GM12878 (cell line): ENCODE results near the gene ADK. TPM values are rescaled to one million over a fixed set of nuclear protein-coding genes. Genes with fewer than 3 reads are reported as not detected.

Experiments used
- ATAC-seq: fragments of 200-7000 bp; cut with Tn5 transposase; 3 replicates; pipeline ENCODE4 v1.9.1; 2020; ENCODE audit warnings: mild to moderate bottlenecking, moderate library complexity
- BruUV-seq: library from RNA; stranded (reverse); fragments of 400-500 nt; replicated peaks from 2 replicates; lab custom pipeline; 2021; lab: Mats Ljungman, UMichigan
- CTCF ChIA-PET: fragments of 300-600 bp; sonication (Branson Sonifier 250); formaldehyde crosslinking; extraction: SDS; loops from one replicate; lab custom pipeline; 2021; ENCODE audit warnings: inconsistent platforms; lab: Yijun Ruan, JAX
- POLR2A ChIA-PET: fragments of 350-600 bp; formaldehyde crosslinking; extraction: SDS; loops from one replicate; lab custom pipeline; 2021; ENCODE audit warnings: inconsistent platforms; lab: Charles Lee
- RAD21 ChIA-PET: fragments of 300-600 bp; sonication (Branson Sonifier 250); formaldehyde crosslinking; loops from one replicate; lab custom pipeline; 2023; ENCODE audit warnings: antibody characterized with exemption; ENCODE audit not compliant: unreplicated experiment; lab: Charles Lee
- SMC1A ChIA-PET: fragments of 300-600 bp; sonication (Branson Sonifier 250); formaldehyde crosslinking; loops from one replicate; lab custom pipeline; 2023; ENCODE audit not compliant: unreplicated experiment, uncharacterized antibody; lab: Charles Lee
- DNase-seq: peaks from one replicate; pipeline ENCODE4 v3.0.0-alpha.2; 2011; ENCODE audit warnings: low read depth, low spot score
- FAIRE-seq: peaks from 3 replicates; lab custom pipeline; 2011; peaks lifted over from hg19 to GRCh38; lab: Jason Lieb, UNC
- H2AFZ ChIP-seq: 2 replicates; pipeline ENCODE4 v1.6.0; 2011; ENCODE audit warnings: low read depth, low read length, control low read depth; ENCODE audit not compliant: control insufficient read depth
- H3K27ac ChIP-seq: 2 replicates; pipeline ENCODE4 v1.5.1; 2011; ENCODE audit warnings: control low read depth; ENCODE audit not compliant: control insufficient read depth, insufficient read depth
- H3K27me3 ChIP-seq, 2 experiments: replicated peaks in 1 of 2; 2 replicates each; pipeline versions ENCODE4 v1.6.0 to v1.6.1; 2011; ENCODE audit warnings: low read length in 1 of 2; ENCODE audit not compliant: control insufficient read depth in 2 of 2, insufficient read depth in 2 of 2
- H3K36me3 ChIP-seq, 2 experiments: 2 replicates each; pipeline ENCODE4 v1.5.1; 2011; ENCODE audit warnings: low read length in 1 of 2; ENCODE audit not compliant: control insufficient read depth in 2 of 2, insufficient read depth in 2 of 2
- H3K4me1 ChIP-seq: 2 replicates; pipeline ENCODE4 v1.6.1; 2011; ENCODE audit warnings: mild to moderate bottlenecking, low read length, moderate library complexity, mixed read lengths; ENCODE audit not compliant: control insufficient read depth, insufficient read depth
- H3K4me2 ChIP-seq: 2 replicates; pipeline ENCODE4 v1.6.0; 2011; ENCODE audit warnings: control low read depth; ENCODE audit not compliant: control insufficient read depth, insufficient read depth
- H3K4me3 ChIP-seq: fragments of 200-600 bp; sonication (generic); 2 replicates; pipeline ENCODE4 v1.5.1; 2016
- H3K79me2 ChIP-seq: 2 replicates; pipeline ENCODE4 v1.6.0; 2011; ENCODE audit warnings: low read length; ENCODE audit not compliant: control insufficient read depth, insufficient read depth
- H3K9ac ChIP-seq: 2 replicates; pipeline ENCODE4 v1.8.0; 2011; ENCODE audit warnings: low read length, control low read depth, mixed read lengths; ENCODE audit not compliant: control insufficient read depth, insufficient read depth
- H3K9me3 ChIP-seq: replicated peaks from 3 replicates; pipeline ENCODE4 v1.5.1; 2011; ENCODE audit warnings: mild to moderate bottlenecking, low read length; ENCODE audit not compliant: control insufficient read depth, insufficient read depth
- H4K20me1 ChIP-seq: 2 replicates; pipeline ENCODE4 v1.6.0; 2011; ENCODE audit not compliant: control insufficient read depth, insufficient read depth
- BACH1 ChIP-seq: fragments of 450-650 bp; IDR thresholded peaks from 2 replicates; pipeline ENCODE4 v1.6.1; 2017; ENCODE audit warnings: mild to moderate bottlenecking, borderline replicate concordance
- E2F4 ChIP-seq: IDR thresholded peaks from 2 replicates; pipeline ENCODE4 v1.6.1; 2012; ENCODE audit warnings: low read depth, low read length, improper control_type of control experiment
- MTA2 ChIP-seq: fragments of 450-650 bp; IDR thresholded peaks from 2 replicates; pipeline ENCODE4 v1.6.1; 2016; ENCODE audit warnings: low read depth, mild to moderate bottlenecking, moderate library complexity
- SIX5 ChIP-seq: IDR thresholded peaks from 2 replicates; pipeline ENCODE4 v1.6.1; 2011; ENCODE audit warnings: mild to moderate bottlenecking, low read depth, low read length, moderate library complexity; ENCODE audit not compliant: severe bottlenecking
- SMAD5 ChIP-seq: IDR thresholded peaks from 2 replicates; pipeline ENCODE4 v1.6.1; 2016; ENCODE audit warnings: antibody characterized with exemption, low read depth
- SUPT20H ChIP-seq: IDR thresholded peaks from 2 replicates; pipeline ENCODE4 v1.6.1; 2011; ENCODE audit warnings: low read depth, mild to moderate bottlenecking, low read length, moderate library complexity, borderline replicate concordance; ENCODE audit not compliant: control insufficient read depth
- YY1 ChIP-seq: IDR thresholded peaks from 2 replicates; pipeline ENCODE4 v1.6.1; 2011; ENCODE audit warnings: low read depth, mild to moderate bottlenecking, low read length
- ZBTB33 ChIP-seq: fragments of 450-650 bp; IDR thresholded peaks from 2 replicates; pipeline ENCODE4 v1.6.1; 2017; ENCODE audit warnings: mild to moderate bottlenecking
- WGBS: methylation state at CpG from one replicate; pipeline ENCODE4 v1.1.6; 2016; ENCODE audit warnings: low lambda C conversion rate; ENCODE audit not compliant: insufficient replicate concordance, insufficient coverage; ENCODE audit errors: missing lambda C conversion rate; 5-methylcytosine and 5-hydroxymethylcytosine counted together
- in situ Hi-C: fragments of 300-500 bp; cut with MboI; formaldehyde crosslinking; loops from 9 replicates; pipeline ENCODE4 v1.14.3; 2018; ENCODE audit warnings: mixed read lengths
- intact Hi-C: fragments of 100-400 bp; cut with micrococcal nuclease; formaldehyde crosslinking; loops from one replicate; pipeline ENCODE4 v1.14.2; 2022; ENCODE audit not compliant: unreplicated experiment
- polyA plus RNA-seq, 11 experiments: library from polyadenylated mRNA; depleted of rRNA in 4 of 11; unstranded in 6 of 11; stranded (reverse) in 5 of 11; fragments of >200 nt; fragmentation: Nextera tagmentation in 4 of 11; fragmentation: Illumina TruSeq in 1 of 11; extraction: Ambion mirVana in 4 of 11; extraction: Trizol in 1 of 11; gene quantifications; 1 replicate in 1 of 11; 2 replicates in 10 of 11; pipeline versions ENCODE4 v1.2.1 to v1.2.3, GENCODE V29; 2011 to 2016; ENCODE audit warnings: inconsistent platforms in 2 of 11, missing spikeins in 2 of 11, low read depth in 1 of 11
- total RNA-seq, 4 experiments: library from RNA; depleted of rRNA in 3 of 4; stranded (reverse); fragments of >200 nt in 3 of 4; fragmentation: Illumina TruSeq in 1 of 4; extraction: Trizol in 1 of 4; gene quantifications; 2 replicates each; pipeline versions ENCODE4 v1.2.1 to v1.2.3, GENCODE V29; 2013 to 2021

Gene ADK
- total and polyA plus RNA-seq, 10 of the 15 experiments (the other 5 are each of a cell fraction or from before 2014, with no cell fraction given): 42.0 to 151 (median 81.6) TPM

- H3K79me2 ChIP-seq: no peaks in the 10 kb centered on the region
- ATAC-seq (peak; percentile 58), FAIRE-seq (no peak), DNase-seq (no peak)
- SMC1A ChIA-PET: interaction anchor here (0.8 to 5.8 kb wide), 26 partner anchors 8 to 416 kb away, joined by 3 to 53 read pairs (median 4); no protein-coding TSS in a partner anchor
- intact Hi-C loops: no loop called here
- no peak overlapping the region; the same call in 1 of the 2 replicates for H3K4me3 ChIP-seq
- H2AFZ ChIP-seq: peak overlapping the region; percentile 76
- POLR2A ChIA-PET: interaction anchor here (0.8 to 1.6 kb wide), 4 partner anchors 11 to 97 kb away, joined by 3 to 14 read pairs (median 4); no protein-coding TSS in a partner anchor
- RAD21 ChIA-PET: interaction anchor here (0.9 to 4.1 kb wide), 15 partner anchors 10 to 547 kb away, joined by 3 to 53 read pairs (median 4); no protein-coding TSS in a partner anchor
- CTCF ChIA-PET: interaction anchor here (0.7 to 3.5 kb wide), 10 partner anchors 10 to 383 kb away, joined by 3 to 14 read pairs (median 3); no protein-coding TSS in a partner anchor
- H4K20me1 ChIP-seq: no peaks in the 10 kb centered on the region
- BruUV-seq: no TSS peak
- H3K9me3 ChIP-seq: no peaks in the 10 kb centered on the region; the same call in 2 of the 3 replicates
- in situ Hi-C loops: no loop called here
- peaks cover 28% of the 10 kb centered on the region for H3K4me1 ChIP-seq
- H3K4me2 ChIP-seq: peak overlapping the region; percentile 85
- no peak overlapping the region for H3K9ac ChIP-seq
- H3K27me3 ChIP-seq: no peaks in the 10 kb centered on the region
- H3K36me3 ChIP-seq: peaks cover 0 to 2% of the 10 kb centered on the region in 2 experiments; a peak in 1 of 4 replicates
- TF ChIP-seq YY1 (0 out of 2 replicates have a peak, but pooled peaks have one; percentile 15), MTA2 (no peak)
- peak overlapping the region; percentile 83 for H3K27ac ChIP-seq
Measured at GRCh38 chr10:74683067-74683466, 532.0 kb downstream of the ADK start.

GRCh38 chr10:74683621-74684364 lies 532.8 kb downstream of the ADK start:
- ChIA-PET CTCF (interaction anchor here (0.6 to 3.5 kb wide), 9 partner anchors 9 to 383 kb away, joined by 3 to 14 read pairs (median 3); no protein-coding TSS in a partner anchor), RAD21 (interaction anchor here (0.7 to 4.1 kb wide), 17 partner anchors 10 to 547 kb away, joined by 3 to 53 read pairs (median 3); partner anchors contain the start of gene KAT6B), POLR2A (interaction anchor here (0.8 to 1.6 kb wide), 3 partner anchors 10 to 98 kb away, joined by 3 to 4 read pairs (median 3); no protein-coding TSS in a partner anchor), SMC1A (interaction anchor here (0.7 to 5.8 kb wide), 24 partner anchors 7 to 417 kb away, joined by 3 to 53 read pairs (median 4); no protein-coding TSS in a partner anchor)
- DNase-seq: no peak
- intact Hi-C loops (no loop called here), in situ Hi-C loops (no loop called here)
- FAIRE-seq: no peak
- Histone ChIP-seq H3K4me2 (peak overlapping the region; percentile 85), H3K27ac (peak overlapping the region; percentile 83), H3K4me3 (no peak overlapping the region; the same call in 1 of the 2 replicates), H3K4me1 (peaks cover 23% of the 10 kb centered on the region), H2AFZ (peak overlapping the region; percentile 76), H3K79me2 (no peaks in the 10 kb centered on the region), H3K9ac (peak overlapping the region; percentile 50; the same call in 1 of the 2 replicates), H3K36me3 (peaks cover 0 to 2% of the 10 kb centered on the region in 2 experiments; a peak in 1 of 4 replicates), H4K20me1 (no peaks in the 10 kb centered on the region), H3K27me3 (no peaks in the 10 kb centered on the region), H3K9me3 (no peaks in the 10 kb centered on the region; the same call in 2 of the 3 replicates)
- no TSS peak for BruUV-seq
- peak; percentile 72 for ATAC-seq
- under 1% methylated on average over 7 of the region's 7 CpGs for WGBS
- TF ChIP-seq SIX5 (no peak), E2F4 (no peak), ZBTB33 (no peak), SMAD5 (no peak), BACH1 (no peak), SUPT20H (no peak)
